Measurements from ENCODE around the gene NEDD4L.

DNA sequence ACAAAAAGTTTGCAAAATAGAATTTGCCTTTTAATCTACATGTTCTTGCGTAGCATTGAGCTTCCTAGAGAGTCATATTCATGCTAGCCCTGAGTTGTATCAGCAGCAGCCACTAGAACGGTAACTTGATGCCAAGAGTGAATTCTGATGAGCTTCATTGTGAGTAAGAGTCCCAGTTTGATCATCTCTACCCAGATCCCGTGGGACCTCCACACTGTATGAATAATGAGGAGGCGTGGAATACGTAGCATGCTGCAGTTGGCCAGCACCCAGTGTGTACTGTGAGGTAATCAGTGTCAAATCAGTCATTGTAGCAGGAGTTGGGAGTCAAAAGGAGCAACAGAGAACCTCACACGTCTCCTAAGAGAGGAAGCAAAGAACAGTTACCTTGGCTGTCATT lies 197.9 kb downstream of the NEDD4L start:
- TF ChIP-seq, protein P1, sequence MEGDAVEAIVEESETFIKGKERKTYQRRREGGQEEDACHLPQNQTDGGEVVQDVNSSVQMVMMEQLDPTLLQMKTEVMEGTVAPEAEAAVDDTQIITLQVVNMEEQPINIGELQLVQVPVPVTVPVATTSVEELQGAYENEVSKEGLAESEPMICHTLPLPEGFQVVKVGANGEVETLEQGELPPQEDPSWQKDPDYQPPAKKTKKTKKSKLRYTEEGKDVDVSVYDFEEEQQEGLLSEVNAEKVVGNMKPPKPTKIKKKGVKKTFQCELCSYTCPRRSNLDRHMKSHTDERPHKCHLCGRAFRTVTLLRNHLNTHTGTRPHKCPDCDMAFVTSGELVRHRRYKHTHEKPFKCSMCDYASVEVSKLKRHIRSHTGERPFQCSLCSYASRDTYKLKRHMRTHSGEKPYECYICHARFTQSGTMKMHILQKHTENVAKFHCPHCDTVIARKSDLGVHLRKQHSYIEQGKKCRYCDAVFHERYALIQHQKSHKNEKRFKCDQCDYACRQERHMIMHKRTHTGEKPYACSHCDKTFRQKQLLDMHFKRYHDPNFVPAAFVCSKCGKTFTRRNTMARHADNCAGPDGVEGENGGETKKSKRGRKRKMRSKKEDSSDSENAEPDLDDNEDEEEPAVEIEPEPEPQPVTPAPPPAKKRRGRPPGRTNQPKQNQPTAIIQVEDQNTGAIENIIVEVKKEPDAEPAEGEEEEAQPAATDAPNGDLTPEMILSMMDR (conservative IDR thresholded peaks at IDR 0.05; ENCODE audit: low read length), result no peak
- no peak for TF ChIP-seq EZH2phosphoT487 (IDR thresholded peaks at IDR 0.05; ENCODE audit: borderline replicate concordance, low read depth, low read length)

Data from OCI-LY7 (cell line).